Effector memory CD4-positive, alpha-beta T cell (primary cell): ENCODE data around the gene BYSL.

ENCODE experiments used
- DNase-seq, 3 donors: peaks; one replicate each; pipeline ENCODE4 v3.0.0-alpha.2; 2020
- H3K27ac ChIP-seq: 2 replicates; pipeline ENCODE4 v1.7.0; 2013; ENCODE audit warnings: mild to moderate bottlenecking, low read length, moderate library complexity; ENCODE audit not compliant: insufficient read depth, poor library complexity, severe bottlenecking
- H3K27me3 ChIP-seq: replicated peaks from 2 replicates; pipeline ENCODE4 v1.7.0; 2013; ENCODE audit warnings: mild to moderate bottlenecking, low read length; ENCODE audit not compliant: insufficient read depth, control insufficient read depth, poor library complexity, severe bottlenecking
- H3K36me3 ChIP-seq: 2 replicates; pipeline ENCODE4 v1.7.0; 2013; ENCODE audit warnings: mild to moderate bottlenecking, low read length, moderate library complexity; ENCODE audit not compliant: control insufficient read depth, insufficient read depth
- H3K4me1 ChIP-seq: 2 replicates; pipeline ENCODE4 v1.7.0; 2013; ENCODE audit warnings: low read length, mild to moderate bottlenecking; ENCODE audit not compliant: control insufficient read depth, insufficient read depth, poor library complexity, severe bottlenecking
- H3K4me3 ChIP-seq: 2 replicates; pipeline ENCODE4 v1.7.0; 2013; ENCODE audit warnings: low read length, low read depth, mild to moderate bottlenecking; ENCODE audit not compliant: insufficient read depth, poor library complexity, severe bottlenecking
- H3K9me3 ChIP-seq: 2 replicates; pipeline ENCODE4 v1.7.0; 2013; ENCODE audit warnings: mild to moderate bottlenecking, low read length, moderate library complexity; ENCODE audit not compliant: control insufficient read depth

BYSL gene

GRCh38 chr6:41887331-41887751 lies 34.0 kb upstream of the BYSL start:
- H3K27ac ChIP-seq = no peak overlapping the region
- no peak for DNase-seq
- no peaks in the 10 kb centered on the region for H3K36me3 ChIP-seq
- no peak overlapping the region for H3K4me3 ChIP-seq
- H3K9me3 ChIP-seq = no peaks in the 10 kb centered on the region
- no peaks in the 10 kb centered on the region for H3K4me1 ChIP-seq
- H3K27me3 ChIP-seq = no peaks in the 10 kb centered on the region

- Histone ChIP-seq H3K27me3 (no peaks in the 10 kb centered on the region), H3K36me3 (no peaks in the 10 kb centered on the region), H3K4me3 (no peak overlapping the region), H3K4me1 (peaks cover 12% of the 10 kb centered on the region), H3K27ac (no peak overlapping the region), H3K9me3 (no peaks in the 10 kb centered on the region)
- no peak for DNase-seq
Measured at GRCh38 chr6:41892921-41893564, 28.3 kb upstream of the BYSL start.

- no peaks in the 10 kb centered on the region for H3K27me3 ChIP-seq
- peak overlapping the region; percentile 79 for H3K27ac ChIP-seq
- no peaks in the 10 kb centered on the region for H3K9me3 ChIP-seq
- no peaks in the 10 kb centered on the region for H3K36me3 ChIP-seq
- H3K4me3 ChIP-seq = peak overlapping the region; percentile 75
- H3K4me1 ChIP-seq = peaks cover 12% of the 10 kb centered on the region
- DNase-seq = no peak
Measured at GRCh38 chr6:41894366-41895299, 26.7 kb upstream of the BYSL start.

GRCh38 chr6:41895300-41896233 lies 25.7 kb upstream of the BYSL start, which contains the start of gene USP49:
TSS of gene USP49 (minus strand) at chr6:41895375. CDS start at chr6:41806983, 88,392 bp downstream.
- peaks cover 12% of the 10 kb centered on the region for H3K4me1 ChIP-seq
- peak within 1 kb of the TSS; percentile 75 for H3K4me3 ChIP-seq
- DNase-seq = peak; percentile 84 to 86 (median 84)
- peak within 1 kb of the TSS; percentile 79 for H3K27ac ChIP-seq
- H3K27me3 ChIP-seq = no peaks in the 10 kb centered on the region
- no peaks in the 10 kb centered on the region for H3K36me3 ChIP-seq
- H3K9me3 ChIP-seq = no peaks in the 10 kb centered on the region

- peaks cover 12% of the 10 kb centered on the region for H3K4me1 ChIP-seq
- no peaks in the 10 kb centered on the region for H3K9me3 ChIP-seq
- H3K27me3 ChIP-seq = no peaks in the 10 kb centered on the region
- no peak overlapping the region for H3K4me3 ChIP-seq
- no peaks in the 10 kb centered on the region for H3K36me3 ChIP-seq
- no peak for DNase-seq
- H3K27ac ChIP-seq = no peak overlapping the region
Measured at GRCh38 chr6:41896281-41896680, 25.0 kb upstream of the BYSL start.

GRCh38 chr6:41900861-41901260 lies 20.4 kb upstream of the BYSL start:
- Histone ChIP-seq H3K9me3 (no peaks in the 10 kb centered on the region), H3K4me3 (no peak overlapping the region), H3K27ac (no peak overlapping the region), H3K27me3 (no peaks in the 10 kb centered on the region), H3K4me1 (peaks cover 5% of the 10 kb centered on the region), H3K36me3 (peaks cover under 1% of the 10 kb centered on the region)
- no peak for DNase-seq

- H3K27me3 ChIP-seq = no peaks in the 10 kb centered on the region
- peaks cover 11% of the 10 kb centered on the region for H3K36me3 ChIP-seq
- no peak overlapping the region for H3K4me3 ChIP-seq
- no peaks in the 10 kb centered on the region for H3K4me1 ChIP-seq
- H3K9me3 ChIP-seq = no peaks in the 10 kb centered on the region
- H3K27ac ChIP-seq = no peak overlapping the region
- DNase-seq = peak; percentile 32 to 51 (median 34)
Measured at GRCh38 chr6:41901882-41902519, 19.3 kb upstream of the BYSL start.

- Histone ChIP-seq H3K4me3 (no peak overlapping the region), H3K9me3 (no peaks in the 10 kb centered on the region), H3K4me1 (no peaks in the 10 kb centered on the region), H3K36me3 (peaks cover 34% of the 10 kb centered on the region), H3K27ac (no peak overlapping the region), H3K27me3 (no peaks in the 10 kb centered on the region)
- DNase-seq = no peak
Measured at GRCh38 chr6:41909727-41910126, 11.6 kb upstream of the BYSL start.

GRCh38 chr6:41914343-41914742 lies 7.0 kb upstream of the BYSL start:
- H3K36me3 ChIP-seq = peaks cover 6% of the 10 kb centered on the region
- H3K4me1 ChIP-seq = no peaks in the 10 kb centered on the region
- H3K4me3 ChIP-seq = no peak overlapping the region
- no peak for DNase-seq
- H3K27ac ChIP-seq = no peak overlapping the region
- no peaks in the 10 kb centered on the region for H3K9me3 ChIP-seq
- no peaks in the 10 kb centered on the region for H3K27me3 ChIP-seq
